ENCODE results near the gene ITPRID1. TPM values are rescaled to one million over a fixed set of nuclear protein-coding genes. Genes with fewer than 3 reads are reported as not detected.

The ITPRID1 gene
- total RNA-seq, 4 donors from 2014 or later, result 2.8 to 6.3 (median 4.4) TPM

DNA sequence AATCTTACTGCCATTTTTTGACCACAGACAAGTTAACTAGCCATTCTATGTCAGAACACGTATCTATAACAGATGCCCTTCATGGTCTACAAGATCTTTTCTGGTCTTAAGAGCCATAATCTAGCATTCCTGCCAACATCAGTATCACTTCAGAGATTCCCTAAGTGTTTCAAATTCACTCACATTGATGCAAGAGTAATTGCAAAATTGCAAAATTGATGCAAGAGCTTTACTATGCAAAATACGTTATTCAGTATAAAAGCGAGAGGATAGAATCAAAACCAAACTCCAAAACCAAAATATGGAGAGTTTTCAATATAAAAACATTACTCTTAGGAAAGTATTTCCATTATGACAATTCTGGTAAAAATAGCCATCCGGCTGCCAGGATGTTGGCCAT, 135.0 kb downstream of the ITPRID1 start:
- intact Hi-C loops (cut with DNase I; ENCODE audit: low total_unique reads), result no loop called here
- in situ Hi-C loops (cut with MboI; ENCODE audit: low pct_ligation_motif_present in 1 of 4, low pct_unique_long_range_greater_than_20kb in 1 of 4, low sequenced_read_pairs in 3 of 4), result loop anchor here (25.0 kb wide), 2 partner anchors 212 to 512 kb away; no protein-coding TSS in a partner anchor
- Histone ChIP-seq H3K4me1 (no peaks in the 10 kb centered on the region), H3K36me3 (no peaks in the 10 kb centered on the region), H3K4me3 (no peak overlapping the region), H3K27ac (no peak overlapping the region), H3K27me3 (no peaks in the 10 kb centered on the region), H3K9me3 (no peaks in the 10 kb centered on the region)
- DNase-seq, result no peak
- TF ChIP-seq POLR2AphosphoS5 (IDR thresholded peaks at IDR 0.05), result no peak
- TF ChIP-seq, protein P1, sequence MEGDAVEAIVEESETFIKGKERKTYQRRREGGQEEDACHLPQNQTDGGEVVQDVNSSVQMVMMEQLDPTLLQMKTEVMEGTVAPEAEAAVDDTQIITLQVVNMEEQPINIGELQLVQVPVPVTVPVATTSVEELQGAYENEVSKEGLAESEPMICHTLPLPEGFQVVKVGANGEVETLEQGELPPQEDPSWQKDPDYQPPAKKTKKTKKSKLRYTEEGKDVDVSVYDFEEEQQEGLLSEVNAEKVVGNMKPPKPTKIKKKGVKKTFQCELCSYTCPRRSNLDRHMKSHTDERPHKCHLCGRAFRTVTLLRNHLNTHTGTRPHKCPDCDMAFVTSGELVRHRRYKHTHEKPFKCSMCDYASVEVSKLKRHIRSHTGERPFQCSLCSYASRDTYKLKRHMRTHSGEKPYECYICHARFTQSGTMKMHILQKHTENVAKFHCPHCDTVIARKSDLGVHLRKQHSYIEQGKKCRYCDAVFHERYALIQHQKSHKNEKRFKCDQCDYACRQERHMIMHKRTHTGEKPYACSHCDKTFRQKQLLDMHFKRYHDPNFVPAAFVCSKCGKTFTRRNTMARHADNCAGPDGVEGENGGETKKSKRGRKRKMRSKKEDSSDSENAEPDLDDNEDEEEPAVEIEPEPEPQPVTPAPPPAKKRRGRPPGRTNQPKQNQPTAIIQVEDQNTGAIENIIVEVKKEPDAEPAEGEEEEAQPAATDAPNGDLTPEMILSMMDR (IDR thresholded peaks at IDR 0.05), result no peak
- no peak for TF ChIP-seq POLR2A (IDR thresholded peaks at IDR 0.05)
- TF ChIP-seq EP300 (IDR thresholded peaks at IDR 0.05; ENCODE audit: low read depth), result no peak
- 79 to 84% methylated on average over 4 of the region's 4 CpGs for WGBS, 2 donors (ENCODE audit: low coverage in 1 of 2)

DNA sequence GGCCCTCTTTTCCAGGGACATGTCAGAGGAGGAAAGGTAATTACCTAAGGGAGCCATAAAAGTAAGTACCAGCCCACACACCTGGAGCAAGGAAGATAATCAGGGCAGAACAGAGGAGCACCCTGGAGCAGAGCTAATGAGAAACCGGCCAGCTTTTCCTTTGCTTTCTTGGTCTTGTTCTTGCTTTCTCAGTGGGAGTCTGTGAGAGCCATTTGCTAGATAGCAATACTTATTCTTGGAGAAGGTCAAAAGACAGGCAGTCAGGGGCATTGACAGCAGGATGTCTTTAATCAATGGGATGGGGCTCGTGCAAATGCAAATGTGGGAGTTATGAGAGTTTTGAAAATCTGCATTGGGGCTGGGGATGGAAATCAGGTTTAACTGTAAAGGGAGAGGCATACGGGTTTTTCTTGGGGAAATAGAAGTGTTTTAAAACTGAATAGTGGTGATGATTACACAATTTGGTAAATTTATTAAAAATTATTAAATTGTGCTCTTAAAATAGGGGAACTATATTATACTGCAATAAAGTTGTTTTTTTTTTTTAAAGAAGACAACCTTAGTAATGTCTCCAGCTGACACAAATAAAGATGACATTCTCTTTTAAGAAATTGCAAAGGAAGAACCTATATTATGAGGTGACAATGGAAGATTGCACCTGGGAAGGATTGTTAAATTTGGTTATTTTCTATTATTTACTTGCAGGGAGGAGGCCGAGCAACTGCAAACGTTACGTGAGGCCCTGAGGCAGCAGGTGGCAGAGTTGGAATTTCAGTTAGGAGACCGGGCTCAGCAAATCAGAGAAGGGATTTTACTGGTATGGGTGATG, 137.6 kb downstream of the ITPRID1 start:
- no peaks in the 10 kb centered on the region for H3K4me1 ChIP-seq
- H3K27me3 ChIP-seq, result no peaks in the 10 kb centered on the region
- no peak overlapping the region for H3K4me3 ChIP-seq
- in situ Hi-C loops (cut with MboI; ENCODE audit: low pct_ligation_motif_present in 1 of 4, low pct_unique_long_range_greater_than_20kb in 1 of 4, low sequenced_read_pairs in 3 of 4) (no loop called here), intact Hi-C loops (cut with DNase I; ENCODE audit: low total_unique reads) (no loop called here)
- WGBS, 2 donors (ENCODE audit: low coverage in 1 of 2), result 58 to 61% methylated on average over 7 of the region's 7 CpGs
- H3K27ac ChIP-seq, result no peak overlapping the region
- TF ChIP-seq, protein P1 (IDR thresholded peaks at IDR 0.05), result no peak
- TF ChIP-seq POLR2A (IDR thresholded peaks at IDR 0.05) (no peak), EP300 (IDR thresholded peaks at IDR 0.05; ENCODE audit: low read depth) (no peak), POLR2AphosphoS5 (IDR thresholded peaks at IDR 0.05) (no peak)
- H3K9me3 ChIP-seq, result no peaks in the 10 kb centered on the region
- no peaks in the 10 kb centered on the region for H3K36me3 ChIP-seq
- no peak for DNase-seq

DNA sequence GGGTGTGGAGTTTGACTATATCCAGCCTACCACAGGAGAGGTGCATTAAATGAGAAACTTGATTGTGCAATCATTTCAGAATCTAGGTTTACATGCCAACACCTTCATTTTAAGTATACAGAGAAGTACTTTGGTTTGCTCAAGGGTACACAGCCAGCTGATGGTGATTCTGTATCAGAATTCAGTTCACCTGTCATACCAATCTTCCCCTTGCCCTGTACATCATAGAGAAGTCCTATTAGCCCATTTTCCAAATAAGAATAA, 138.1 kb downstream of the ITPRID1 start:
- intact Hi-C loops (cut with DNase I; ENCODE audit: low total_unique reads), result no loop called here
- in situ Hi-C loops (cut with MboI; ENCODE audit: low pct_ligation_motif_present in 1 of 4, low pct_unique_long_range_greater_than_20kb in 1 of 4, low sequenced_read_pairs in 3 of 4), result no loop called here

DNA sequence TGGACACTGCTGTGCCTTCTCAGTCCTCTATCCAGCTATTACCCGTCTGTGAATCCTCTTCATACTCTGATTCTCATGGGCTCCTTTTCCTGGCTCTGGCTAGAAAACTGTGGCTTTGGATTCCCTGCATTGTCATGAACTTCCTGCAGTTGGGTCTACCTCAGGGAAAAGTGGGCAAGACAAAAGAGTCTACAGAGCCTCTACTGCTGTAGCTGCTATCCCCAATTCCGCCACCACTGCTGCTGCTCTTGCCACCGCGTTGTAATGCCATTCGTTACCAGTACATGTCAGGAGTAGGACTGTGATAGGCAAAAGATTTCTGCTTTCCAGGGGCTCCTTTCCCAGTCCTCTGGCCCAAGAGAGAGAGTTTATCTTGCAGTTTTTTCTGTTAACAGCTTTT, 149.2 kb downstream of the ITPRID1 start:
- TF ChIP-seq POLR2A (IDR thresholded peaks at IDR 0.05) (no peak), POLR2AphosphoS5 (IDR thresholded peaks at IDR 0.05) (no peak), EP300 (IDR thresholded peaks at IDR 0.05; ENCODE audit: low read depth) (no peak)
- TF ChIP-seq, protein P1 (IDR thresholded peaks at IDR 0.05), result no peak
- Histone ChIP-seq H3K27me3 (no peaks in the 10 kb centered on the region), H3K4me1 (no peaks in the 10 kb centered on the region), H3K36me3 (no peaks in the 10 kb centered on the region), H3K9me3 (no peaks in the 10 kb centered on the region), H3K4me3 (no peak overlapping the region), H3K27ac (no peak overlapping the region)
- in situ Hi-C loops (cut with MboI; ENCODE audit: low pct_ligation_motif_present in 1 of 4, low pct_unique_long_range_greater_than_20kb in 1 of 4, low sequenced_read_pairs in 3 of 4) (no loop called here), intact Hi-C loops (cut with DNase I; ENCODE audit: low total_unique reads) (no loop called here)
- 74 to 78% methylated on average over 1 to 5 of the region's 5 CpGs for WGBS, 2 donors (ENCODE audit: low coverage in 1 of 2)
- DNase-seq, result no peak

More for the DNA sequence above, 138.1 kb downstream of the ITPRID1 start:
- Histone ChIP-seq H3K36me3 (no peaks in the 10 kb centered on the region), H3K4me3 (no peak overlapping the region), H3K4me1 (no peaks in the 10 kb centered on the region), H3K27me3 (no peaks in the 10 kb centered on the region), H3K9me3 (no peaks in the 10 kb centered on the region), H3K27ac (no peak overlapping the region)
- DNase-seq, result no peak
- no peak for TF ChIP-seq POLR2AphosphoS5 (IDR thresholded peaks at IDR 0.05)

DNA sequence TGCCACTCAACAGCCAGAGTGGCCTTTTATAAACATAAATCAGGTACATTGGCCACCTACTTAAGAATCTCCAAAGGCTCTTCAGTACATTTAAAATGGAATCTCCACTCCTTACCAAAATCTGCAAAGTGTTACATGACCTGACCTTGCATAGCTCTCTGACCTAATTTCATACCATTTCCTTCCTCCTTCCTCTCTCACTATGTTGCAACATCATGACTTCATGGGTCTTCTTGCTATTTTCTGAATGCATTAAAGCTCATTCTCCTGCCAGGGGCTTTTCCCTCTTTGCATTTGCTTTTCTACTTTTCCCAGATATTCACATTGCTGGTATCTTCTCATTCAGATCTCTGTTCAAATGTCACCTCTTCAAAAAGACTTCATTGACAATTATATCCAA, 151.0 kb downstream of the ITPRID1 start:
- no peak for DNase-seq
- TF ChIP-seq POLR2AphosphoS5 (IDR thresholded peaks at IDR 0.05), result no peak
- Histone ChIP-seq H3K36me3 (no peaks in the 10 kb centered on the region), H3K27me3 (no peaks in the 10 kb centered on the region), H3K9me3 (no peaks in the 10 kb centered on the region), H3K4me3 (no peak overlapping the region), H3K4me1 (no peaks in the 10 kb centered on the region), H3K27ac (no peak overlapping the region)
- intact Hi-C loops (cut with DNase I; ENCODE audit: low total_unique reads) (no loop called here), in situ Hi-C loops (cut with MboI; ENCODE audit: low pct_ligation_motif_present in 1 of 4, low pct_unique_long_range_greater_than_20kb in 1 of 4, low sequenced_read_pairs in 3 of 4) (no loop called here)
